NCI-H226 (cell line): ENCODE results near the gene PTPRN2.

Experiments used
- DNase-seq: peaks from one replicate; pipeline ENCODE4 v3.0.0-alpha.2; 2015

PTPRN2 gene

GRCh38 chr7:158602905-158603772, 15.5 kb upstream of the PTPRN2 start:
- no peak for DNase-seq

- DNase-seq = no peak
Observed at GRCh38 chr7:158602041-158602440, 14.4 kb upstream of the PTPRN2 start.

GRCh38 chr7:158601090-158601489, 13.5 kb upstream of the PTPRN2 start:
- no peak for DNase-seq

GRCh38 chr7:158596745-158597144, 9.1 kb upstream of the PTPRN2 start:
- no peak for DNase-seq

GRCh38 chr7:158596309-158596708, 8.7 kb upstream of the PTPRN2 start:
- DNase-seq = no peak

GRCh38 chr7:158595068-158595467, 7.4 kb upstream of the PTPRN2 start:
- DNase-seq = no peak

GRCh38 chr7:158592541-158592940, 4.9 kb upstream of the PTPRN2 start:
- no peak for DNase-seq

GRCh38 chr7:158591944-158592343, 4.3 kb upstream of the PTPRN2 start:
- DNase-seq = no peak

- DNase-seq = no peak
Observed at GRCh38 chr7:158590181-158590530, 2.5 kb upstream of the PTPRN2 start.

- DNase-seq = no peak
Observed at GRCh38 chr7:158589653-158590052, 2.0 kb upstream of the PTPRN2 start.

GRCh38 chr7:158588878-158589442, 1.3 kb upstream of the PTPRN2 start:
- DNase-seq = no peak

GRCh38 chr7:158588085-158588877, 658 bp upstream of the PTPRN2 start:
- DNase-seq = no peak

GRCh38 chr7:158586499-158587161, 993 bp downstream of the PTPRN2 start:
- DNase-seq = no peak

- DNase-seq = no peak
Observed at GRCh38 chr7:158585721-158586498, 1.7 kb downstream of the PTPRN2 start.

- DNase-seq = no peak
Observed at GRCh38 chr7:158584407-158584806, 3.2 kb downstream of the PTPRN2 start.

- DNase-seq = no peak
Observed at GRCh38 chr7:158583810-158584209, 3.8 kb downstream of the PTPRN2 start.

- DNase-seq = no peak
Observed at GRCh38 chr7:158583143-158583542, 4.5 kb downstream of the PTPRN2 start.

- DNase-seq = no peak
Observed at GRCh38 chr7:158582089-158582456, 5.5 kb downstream of the PTPRN2 start.

- DNase-seq = no peak
Observed at GRCh38 chr7:158581440-158582088, 6.1 kb downstream of the PTPRN2 start.

- no peak for DNase-seq
Observed at GRCh38 chr7:158579662-158580646, 7.7 kb downstream of the PTPRN2 start.
